HepG2 (cell line): Measurements from ENCODE around the gene PPIC. TPM values are rescaled to one million over a fixed set of nuclear protein-coding genes. Genes with fewer than 3 reads are reported as not detected.

Experiments
- ATAC-seq: fragments of 200-7000 bp; cut with Tn5 transposase; 3 replicates; pipeline ENCODE4 v1.9.1; 2020; ENCODE audit warnings: mild to moderate bottlenecking, moderate library complexity
- BruUV-seq: library from RNA; stranded (reverse); fragments of 400-500 nt; replicated peaks from 2 replicates; lab custom pipeline; 2021; lab: Mats Ljungman, UMichigan
- CTCF ChIA-PET: fragments of 300-600 bp; formaldehyde crosslinking; extraction: SDS; loops from one replicate; lab custom pipeline; 2021; ENCODE audit warnings: low total read pairs, inconsistent platforms, low intra/inter-chr PET ratio; lab: Yijun Ruan, JAX
- POLR2A ChIA-PET: fragments of 350-600 bp; sonication (Branson Sonifier 250); formaldehyde crosslinking; loops from one replicate; lab custom pipeline; 2020; ENCODE audit warnings: antibody characterized with exemption, inconsistent platforms; lab: Yijun Ruan, JAX
- DNase-seq: peaks from one replicate; pipeline ENCODE4 v3.0.0-alpha.2; 2015; ENCODE audit warnings: low spot score
- FAIRE-seq: peaks from 3 replicates; lab custom pipeline; 2011; peaks lifted over from hg19 to GRCh38; lab: Jason Lieb, UNC
- H2AFZ ChIP-seq: one replicate; pipeline ENCODE4 v1.6.1; 2011; ENCODE audit warnings: low read length, inconsistent platforms
- H3K27ac ChIP-seq: fragments of 300-600 bp; 3 replicates; pipeline ENCODE4 v1.8.0; 2011; ENCODE audit warnings: mixed run types, mild to moderate bottlenecking, mixed read lengths, low read length, inconsistent platforms; ENCODE audit not compliant: insufficient read depth; ENCODE audit errors: extremely low read length
- H3K27me3 ChIP-seq, 2 experiments: fragments of 200-600 bp in 1 of 2; 2 replicates in 1 of 2; 3 replicates in 1 of 2; pipeline versions ENCODE4 v1.6.0 to v1.8.0; 2011; ENCODE audit warnings: low read length in 2 of 2, mild to moderate bottlenecking in 2 of 2, moderate library complexity in 2 of 2, inconsistent platforms in 1 of 2; ENCODE audit not compliant: insufficient read depth in 2 of 2, control insufficient read depth in 1 of 2
- H3K36me3 ChIP-seq, 2 experiments: fragments of 200-600 bp in 1 of 2; replicated peaks in 1 of 2; 2 replicates in 1 of 2; 3 replicates in 1 of 2; pipeline versions ENCODE4 v1.5.1 to v1.8.0; 2011; ENCODE audit warnings: low read length in 2 of 2, inconsistent platforms in 1 of 2; ENCODE audit not compliant: insufficient read depth in 2 of 2, control insufficient read depth in 1 of 2
- H3K4me1 ChIP-seq: 2 replicates; pipeline ENCODE4 v1.5.1; 2012; ENCODE audit warnings: low read length, inconsistent platforms; ENCODE audit not compliant: insufficient read depth
- H3K4me2 ChIP-seq: 2 replicates; pipeline ENCODE4 v1.6.0; 2011; ENCODE audit warnings: low read depth, low read length, inconsistent platforms
- H3K4me3 ChIP-seq, 3 experiments: fragments of 200-600 bp in 1 of 3; sonication (generic), shearing (Covaris generic) in 1 of 3; replicated peaks in 1 of 3; 2 replicates each; pipeline ENCODE4 v1.5.1; 2011 to 2016; ENCODE audit warnings: low read length in 3 of 3, inconsistent platforms in 2 of 3, low read depth in 2 of 3, mild to moderate bottlenecking in 2 of 3, control low read depth in 1 of 3, mixed read lengths in 1 of 3; ENCODE audit not compliant: insufficient read depth in 1 of 3
- H3K79me2 ChIP-seq: one replicate; pipeline ENCODE4 v1.6.1; 2011; ENCODE audit warnings: low read length, inconsistent platforms; ENCODE audit not compliant: insufficient read depth
- H3K9ac ChIP-seq: 2 replicates; pipeline ENCODE4 v1.6.0; 2011; ENCODE audit warnings: mild to moderate bottlenecking, low read depth, low read length, inconsistent platforms; ENCODE audit not compliant: insufficient read depth
- H3K9me3 ChIP-seq: 2 replicates; pipeline ENCODE4 v1.5.1; 2012; ENCODE audit warnings: mild to moderate bottlenecking, low read length
- H4K20me1 ChIP-seq: 2 replicates; pipeline ENCODE4 v1.6.0; 2011; ENCODE audit warnings: inconsistent platforms, mild to moderate bottlenecking, low read length, moderate library complexity; ENCODE audit not compliant: insufficient read depth
- AKAP8 ChIP-seq: sonication (generic); formaldehyde crosslinking; IDR thresholded peaks from 2 replicates; pipeline ENCODE4 v1.5.1; 2020; ENCODE audit warnings: mild to moderate bottlenecking, missing genetic modification reagents
- CAMTA2 ChIP-seq: sonication (generic); formaldehyde crosslinking; IDR thresholded peaks from 2 replicates; pipeline ENCODE4 v1.4.0; 2020; ENCODE audit warnings: mild to moderate bottlenecking, missing genetic modification reagents, borderline replicate concordance
- GTF2F1 ChIP-seq: fragments of 150-350 bp; IDR thresholded peaks from 2 replicates; pipeline ENCODE4 v1.6.1; 2014; ENCODE audit warnings: low read length
- KLF6 ChIP-seq: IDR thresholded peaks from 2 replicates; pipeline ENCODE4 v1.8.0; 2016; ENCODE audit warnings: missing biosample characterization, missing genetic modification reagents
- MAZ ChIP-seq, 2 experiments: sonication (generic) in 1 of 2; formaldehyde crosslinking in 1 of 2; IDR thresholded peaks; 2 replicates each; pipeline versions ENCODE4 v1.5.0 to v1.6.1; 2012 to 2020; ENCODE audit warnings: low read depth in 2 of 2, mild to moderate bottlenecking in 2 of 2, borderline replicate concordance in 1 of 2, improper control_type of control experiment in 1 of 2, low read length in 1 of 2, missing genetic modification reagents in 1 of 2, moderate library complexity in 1 of 2
- MIER3 ChIP-seq: IDR thresholded peaks from 2 replicates; pipeline ENCODE4 v1.6.1; 2016; ENCODE audit warnings: missing compliant biosample characterization, borderline replicate concordance
- NR2F1 ChIP-seq, 2 experiments: fragments of 450-650 bp in 1 of 2; formaldehyde crosslinking in 1 of 2; IDR thresholded peaks; 2 replicates each; pipeline versions ENCODE4 v1.5.0 to v1.6.1; 2016 to 2020; ENCODE audit warnings: mild to moderate bottlenecking in 1 of 2, missing compliant biosample characterization in 1 of 2, missing genetic modification reagents in 1 of 2, moderate library complexity in 1 of 2
- RAD51 ChIP-seq: fragments of 450-650 bp; IDR thresholded peaks from 2 replicates; pipeline ENCODE4 v1.6.1; 2016; ENCODE audit warnings: borderline replicate concordance
- SIN3A ChIP-seq: IDR thresholded peaks from 2 replicates; pipeline ENCODE4 v1.6.1; 2011; ENCODE audit warnings: low read depth, mild to moderate bottlenecking, control low read depth, low read length, borderline replicate concordance
- TAF1 ChIP-seq: sonication (generic); formaldehyde crosslinking; IDR thresholded peaks from 2 replicates; pipeline ENCODE4 v1.4.0; 2020; ENCODE audit warnings: missing genetic modification reagents
- THYN1 ChIP-seq: sonication (generic); formaldehyde crosslinking; IDR thresholded peaks from 2 replicates; pipeline ENCODE4 v1.8.1; 2023; ENCODE audit warnings: low read depth, mild to moderate bottlenecking, moderate library complexity, missing genetic modification reagents, borderline replicate concordance
- ZBTB38 ChIP-seq: sonication (generic); formaldehyde crosslinking; IDR thresholded peaks from 2 replicates; pipeline ENCODE4 v1.5.1; 2020; ENCODE audit warnings: mild to moderate bottlenecking, missing genetic modification reagents
- ZBTB8A ChIP-seq: sonication (generic); formaldehyde crosslinking; IDR thresholded peaks from 2 replicates; pipeline ENCODE4 v1.4.0; 2020; ENCODE audit warnings: mild to moderate bottlenecking, low read depth, missing genetic modification reagents, borderline replicate concordance
- ZNF446 ChIP-seq: sonication (generic); formaldehyde crosslinking; IDR thresholded peaks from 2 replicates; pipeline ENCODE4 v1.5.0; 2020; ENCODE audit warnings: mild to moderate bottlenecking, missing genetic modification reagents
- ZNF569 ChIP-seq: sonication (generic); formaldehyde crosslinking; IDR thresholded peaks from 2 replicates; pipeline ENCODE4 v1.5.0; 2020; ENCODE audit warnings: mild to moderate bottlenecking, missing genetic modification reagents, moderate library complexity, borderline replicate concordance
- ZNF841 ChIP-seq: sonication (generic); formaldehyde crosslinking; IDR thresholded peaks from 2 replicates; pipeline ENCODE4 v1.8.1; 2023; ENCODE audit warnings: missing genetic modification reagents, borderline replicate concordance
- ZNF878 ChIP-seq: sonication (generic); formaldehyde crosslinking; IDR thresholded peaks from 2 replicates; pipeline ENCODE4 v1.8.1; 2023; ENCODE audit warnings: mild to moderate bottlenecking, missing genetic modification reagents, moderate library complexity
- ZSCAN20 ChIP-seq: sonication (generic); formaldehyde crosslinking; IDR thresholded peaks from 2 replicates; pipeline ENCODE4 v1.4.0; 2020; ENCODE audit warnings: missing genetic modification reagents, mild to moderate bottlenecking, borderline replicate concordance
- ZSCAN29 ChIP-seq: sonication (generic); formaldehyde crosslinking; conservative IDR thresholded peaks from 2 replicates; pipeline ENCODE4 v1.4.0; 2020; ENCODE audit warnings: mild to moderate bottlenecking, missing genetic modification reagents
- WGBS: methylation state at CpG from one replicate; pipeline ENCODE4 v1.1.6; 2017; ENCODE audit warnings: low lambda C conversion rate; 5-methylcytosine and 5-hydroxymethylcytosine counted together
- in situ Hi-C: cut with HindIII; loops from 2 replicates; pipeline ENCODE4 v1.10.0; 2017; ENCODE audit warnings: low pct_unique_long_range_greater_than_20kb; ENCODE audit not compliant: extremely low pct_ligation_motif_present
- intact Hi-C: fragments of 100-400 bp; cut with micrococcal nuclease; formaldehyde crosslinking; loops from one replicate; pipeline ENCODE4 v1.10.0; 2022; ENCODE audit not compliant: unreplicated experiment
- polyA plus RNA-seq, 8 experiments: library from polyadenylated mRNA; depleted of rRNA in 3 of 8; stranded (reverse) in 7 of 8; unstranded in 1 of 8; fragments of >200 nt; fragmentation: Illumina TruSeq in 4 of 8; extraction: Trizol in 4 of 8; gene quantifications; 2 replicates each; pipeline versions ENCODE4 v1.2.1 to v1.2.3, GENCODE V29; 2011 to 2016; ENCODE audit warnings: low read depth in 4 of 8, missing spikeins in 1 of 8, mixed read lengths in 1 of 8; ENCODE audit not compliant: insufficient read depth in 1 of 8
- total RNA-seq, 5 experiments: library from RNA; depleted of rRNA; stranded (reverse); fragments of >200 nt; fragmentation: Illumina TruSeq; extraction: Trizol; gene quantifications; 2 replicates each; pipeline ENCODE4 v1.2.3, GENCODE V29; 2016; ENCODE audit warnings: low read depth in 1 of 5
- TF ChIP-seq, protein P1 (sequence below): sonication (generic); formaldehyde crosslinking; IDR thresholded peaks from 2 replicates; pipeline ENCODE4 v1.4.0; 2020; ENCODE audit warnings: mild to moderate bottlenecking, missing genetic modification reagents
- TF ChIP-seq, protein P2 (sequence below): sonication (generic); formaldehyde crosslinking; IDR thresholded peaks from 2 replicates; pipeline ENCODE4 v1.4.0; 2020; ENCODE audit warnings: missing genetic modification reagents

PPIC gene
- total and polyA plus RNA-seq, 2 of the 13 experiments (the other 11 are each of a cell fraction or from before 2014, with no cell fraction given): 6.2 to 17.2 TPM

GRCh38 chr5:123047706-123048105 lies 11.2 kb upstream of the PPIC start (continued):
- no peak for TF ChIP-seq MAZ (IDR thresholded peaks at IDR 0.05; ENCODE audit: borderline replicate concordance, low read depth, low read length)
- no peak for TF ChIP-seq MAZ (CRISPR knock-in tag; IDR thresholded peaks at IDR 0.05; ENCODE audit: low read depth)
- TF ChIP-seq THYN1 (CRISPR knock-in tag): no peak
- TF ChIP-seq MIER3 (CRISPR knock-in tag): no peak
- TF ChIP-seq ZBTB38 (CRISPR knock-in tag): no peak
- TF ChIP-seq ZNF878 (CRISPR knock-in tag): no peak
- no peak for TF ChIP-seq CAMTA2
- no peak for TF ChIP-seq ZNF841 (CRISPR knock-in tag)

GRCh38 chr5:123046222-123046621 lies 9.7 kb upstream of the PPIC start:
- ChIA-PET CTCF (no interaction called here), POLR2A (no interaction called here)
- no peak for FAIRE-seq
- intact Hi-C loops: no loop called here
- ATAC-seq: no peak
- Histone ChIP-seq H3K27me3 (no peaks in the 10 kb centered on the region), H3K79me2 (no peaks in the 10 kb centered on the region), H4K20me1 (no peaks in the 10 kb centered on the region), H3K4me1 (no peaks in the 10 kb centered on the region), H3K27ac (no peak overlapping the region), H3K4me2 (no peak overlapping the region), H3K9me3 (no peaks in the 10 kb centered on the region), H2AFZ (no peak overlapping the region), H3K36me3 (no peaks in the 10 kb centered on the region), H3K9ac (no peak overlapping the region), H3K4me3 (no peak overlapping the region)
- no TSS peak for BruUV-seq
- in situ Hi-C loops: no loop called here
- WGBS: 54% methylated on average over 2 of the region's 4 CpGs
- no peak for DNase-seq
- TF ChIP-seq GTF2F1: no peak
- no peak for TF ChIP-seq AKAP8
- TF ChIP-seq ZSCAN29 (CRISPR knock-in tag): no peak
- TF ChIP-seq RAD51: no peak
- no peak for TF ChIP-seq ZSCAN20 (CRISPR knock-in tag)
- no peak for TF ChIP-seq SIN3A
- no peak for TF ChIP-seq TAF1
- TF ChIP-seq ZNF569 (CRISPR knock-in tag): no peak
- no peak for TF ChIP-seq ZNF446 (CRISPR knock-in tag)
- TF ChIP-seq, protein P1, sequence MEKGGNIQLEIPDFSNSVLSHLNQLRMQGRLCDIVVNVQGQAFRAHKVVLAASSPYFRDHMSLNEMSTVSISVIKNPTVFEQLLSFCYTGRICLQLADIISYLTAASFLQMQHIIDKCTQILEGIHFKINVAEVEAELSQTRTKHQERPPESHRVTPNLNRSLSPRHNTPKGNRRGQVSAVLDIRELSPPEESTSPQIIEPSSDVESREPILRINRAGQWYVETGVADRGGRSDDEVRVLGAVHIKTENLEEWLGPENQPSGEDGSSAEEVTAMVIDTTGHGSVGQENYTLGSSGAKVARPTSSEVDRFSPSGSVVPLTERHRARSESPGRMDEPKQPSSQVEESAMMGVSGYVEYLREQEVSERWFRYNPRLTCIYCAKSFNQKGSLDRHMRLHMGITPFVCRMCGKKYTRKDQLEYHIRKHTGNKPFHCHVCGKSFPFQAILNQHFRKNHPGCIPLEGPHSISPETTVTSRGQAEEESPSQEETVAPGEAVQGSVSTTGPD (CRISPR knock-in tag): no peak
- no peak for TF ChIP-seq ZBTB8A (CRISPR knock-in tag)
- no peak for TF ChIP-seq NR2F1 (CRISPR knock-in tag; IDR thresholded peaks at IDR 0.05)
- TF ChIP-seq, protein P2, sequence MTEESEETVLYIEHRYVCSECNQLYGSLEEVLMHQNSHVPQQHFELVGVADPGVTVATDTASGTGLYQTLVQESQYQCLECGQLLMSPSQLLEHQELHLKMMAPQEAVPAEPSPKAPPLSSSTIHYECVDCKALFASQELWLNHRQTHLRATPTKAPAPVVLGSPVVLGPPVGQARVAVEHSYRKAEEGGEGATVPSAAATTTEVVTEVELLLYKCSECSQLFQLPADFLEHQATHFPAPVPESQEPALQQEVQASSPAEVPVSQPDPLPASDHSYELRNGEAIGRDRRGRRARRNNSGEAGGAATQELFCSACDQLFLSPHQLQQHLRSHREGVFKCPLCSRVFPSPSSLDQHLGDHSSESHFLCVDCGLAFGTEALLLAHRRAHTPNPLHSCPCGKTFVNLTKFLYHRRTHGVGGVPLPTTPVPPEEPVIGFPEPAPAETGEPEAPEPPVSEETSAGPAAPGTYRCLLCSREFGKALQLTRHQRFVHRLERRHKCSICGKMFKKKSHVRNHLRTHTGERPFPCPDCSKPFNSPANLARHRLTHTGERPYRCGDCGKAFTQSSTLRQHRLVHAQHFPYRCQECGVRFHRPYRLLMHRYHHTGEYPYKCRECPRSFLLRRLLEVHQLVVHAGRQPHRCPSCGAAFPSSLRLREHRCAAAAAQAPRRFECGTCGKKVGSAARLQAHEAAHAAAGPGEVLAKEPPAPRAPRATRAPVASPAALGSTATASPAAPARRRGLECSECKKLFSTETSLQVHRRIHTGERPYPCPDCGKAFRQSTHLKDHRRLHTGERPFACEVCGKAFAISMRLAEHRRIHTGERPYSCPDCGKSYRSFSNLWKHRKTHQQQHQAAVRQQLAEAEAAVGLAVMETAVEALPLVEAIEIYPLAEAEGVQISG (CRISPR knock-in tag): no peak
- no peak for TF ChIP-seq KLF6 (CRISPR knock-in tag)
